Right lobe of liver (tissue), 6 donors: ENCODE results near the gene CCDC197. TPM values are rescaled to one million over a fixed set of nuclear protein-coding genes. Genes with fewer than 3 reads are reported as not detected.

Experiments
- ATAC-seq, 4 donors: fragments of 200-7000 bp; cut with Tn5 transposase; one replicate each; pipeline ENCODE4 v1.9.1; 2020; ENCODE audit warnings: mild to moderate bottlenecking in 4 of 4, moderate library complexity in 4 of 4
- DNase-seq, 3 donors: peaks; one replicate each; pipeline ENCODE4 v3.0.0-alpha.2; 2020
- H3K27ac ChIP-seq, 3 donors: fragments of 200-600 bp; one replicate each; pipeline ENCODE4 v1.8.0; 2022
- H3K27me3 ChIP-seq, 2 donors: fragments of 200-600 bp; one replicate each; pipeline ENCODE4 v1.8.0; 2022
- H3K36me3 ChIP-seq, 4 donors: fragments of 200-600 bp; sonication (generic) in 1 of 4; one replicate each; pipeline versions ENCODE4 v1.5.1 to v1.8.0; 2017 to 2022; ENCODE audit warnings: control low read depth in 1 of 4
- H3K4me1 ChIP-seq, 4 donors: fragments of 200-600 bp; sonication (generic) in 1 of 4; one replicate each; pipeline versions ENCODE4 v1.5.1 to v1.8.0; 2017 to 2022; ENCODE audit warnings: control low read depth in 1 of 4
- H3K4me3 ChIP-seq, 3 donors: fragments of 200-600 bp; one replicate each; pipeline ENCODE4 v1.8.0; 2022
- H3K9me3 ChIP-seq, 4 donors: fragments of 200-600 bp; sonication (generic) in 1 of 4; one replicate each; pipeline versions ENCODE4 v1.5.1 to v1.8.0; 2017 to 2022; ENCODE audit warnings: control low read depth in 1 of 4
- CTCF ChIP-seq, 4 donors: fragments of 200-600 bp in 3 of 4; fragments of 450-650 bp in 1 of 4; IDR thresholded peaks; one replicate each; pipeline versions ENCODE4 v1.5.1 to v1.8.0; 2016 to 2022; ENCODE audit warnings: antibody characterized with exemption in 4 of 4, mild to moderate bottlenecking in 2 of 4
- POLR2A ChIP-seq: fragments of 450-650 bp; IDR thresholded peaks from one replicate; pipeline ENCODE4 v1.6.1; 2017; ENCODE audit warnings: antibody characterized with exemption, mild to moderate bottlenecking
- WGBS: methylation state at CpG from one replicate; pipeline ENCODE4 v1.1.6; 2018; ENCODE audit warnings: low coverage, low lambda C conversion rate; ENCODE audit not compliant: insufficient coverage; ENCODE audit errors: missing lambda C conversion rate; 5-methylcytosine and 5-hydroxymethylcytosine counted together
- intact Hi-C, 2 donors: fragments of 100-400 bp; cut with DNase I; formaldehyde crosslinking; loops; one replicate each; pipeline versions ENCODE4 v1.11.2 to v1.14.1; 2022
- total RNA-seq, 6 experiments: library from RNA; depleted of rRNA in 2 of 6; stranded (reverse); fragments of >200 nt in 2 of 6; fragmentation: NEBNext Ultra II Directional in 3 of 6; extraction: Animal tissue kit (Norgen Biotek cat#: 25700) in 3 of 6; gene quantifications; one replicate each; pipeline versions ENCODE4 v1.1.0 to v1.2.4, GENCODE V29; 2016 to 2023
- donor health status: DM: no; HTN: yes; CAD: no.
- donor health status: DM: no; HTN: no; CAD: no.
- donor health status: DM: no; HTN: no; CAD: no.
- donor health status: DM: no; HTN: yes; CAD: no.
- donor health status: DM: no; HTN: yes; CAD: no.

The CCDC197 gene
- total RNA-seq, 6 experiments from 2014 or later: not detected

GRCh38 chr14:93971635-93972027 is 25.5 kb upstream of the CCDC197 start:
- no peak for TF ChIP-seq POLR2A
- no peak for TF ChIP-seq CTCF (IDR thresholded peaks at IDR 0.05)
- WGBS: 72% methylated on average over 3 of the region's 3 CpGs
- no peaks in the 10 kb centered on the region for H3K9me3 ChIP-seq
- H3K4me1 ChIP-seq: no peaks in the 10 kb centered on the region
- intact Hi-C loops: no loop called here
- DNase-seq (no peak), ATAC-seq (no peak)
- H3K4me3 ChIP-seq: no peak overlapping the region
- no peaks in the 10 kb centered on the region for H3K27me3 ChIP-seq
- H3K36me3 ChIP-seq: no peaks in the 10 kb centered on the region
- no peak overlapping the region for H3K27ac ChIP-seq

- no peak for ATAC-seq
- H3K4me1 ChIP-seq: no peaks in the 10 kb centered on the region
- DNase-seq: no peak
- TF ChIP-seq CTCF (IDR thresholded peaks at IDR 0.05) (no peak), POLR2A (no peak)
- H3K27me3 ChIP-seq: no peaks in the 10 kb centered on the region
- no peak overlapping the region for H3K4me3 ChIP-seq
- no peak overlapping the region for H3K27ac ChIP-seq
- WGBS: no CpG with 5 or more reads among the region's 6 CpGs
- intact Hi-C loops: no loop called here
- H3K9me3 ChIP-seq: no peaks in the 10 kb centered on the region
- H3K36me3 ChIP-seq: no peaks in the 10 kb centered on the region
Measured at GRCh38 chr14:93972618-93973205, 24.4 kb upstream of the CCDC197 start.

- Histone ChIP-seq H3K9me3 (no peaks in the 10 kb centered on the region), H3K27ac (no peak overlapping the region), H3K27me3 (no peaks in the 10 kb centered on the region), H3K4me3 (no peak overlapping the region), H3K4me1 (no peaks in the 10 kb centered on the region), H3K36me3 (no peaks in the 10 kb centered on the region)
- ATAC-seq: no peak
- 81% methylated on average over 3 of the region's 6 CpGs for WGBS
- intact Hi-C loops: no loop called here
- DNase-seq: no peak
- TF ChIP-seq POLR2A: no peak
- no peak for TF ChIP-seq CTCF (IDR thresholded peaks at IDR 0.05)
Measured at GRCh38 chr14:93973607-93974006, 23.5 kb upstream of the CCDC197 start.

GRCh38 chr14:93974299-93974698 is 22.8 kb upstream of the CCDC197 start:
- TF ChIP-seq POLR2A: no peak
- TF ChIP-seq CTCF (IDR thresholded peaks at IDR 0.05): no peak
- DNase-seq: no peak
- H3K9me3 ChIP-seq: no peaks in the 10 kb centered on the region
- no peaks in the 10 kb centered on the region for H3K27me3 ChIP-seq
- no peaks in the 10 kb centered on the region for H3K36me3 ChIP-seq
- H3K4me3 ChIP-seq: no peak overlapping the region
- no peaks in the 10 kb centered on the region for H3K4me1 ChIP-seq
- no peak for ATAC-seq
- 82% methylated on average over 3 of the region's 6 CpGs for WGBS
- intact Hi-C loops: no loop called here
- H3K27ac ChIP-seq: no peak overlapping the region

- no CpG with 5 or more reads among the region's 12 CpGs for WGBS
- Histone ChIP-seq H3K27ac (no peak overlapping the region), H3K27me3 (no peaks in the 10 kb centered on the region), H3K36me3 (no peaks in the 10 kb centered on the region), H3K4me3 (no peak overlapping the region), H3K9me3 (no peaks in the 10 kb centered on the region), H3K4me1 (no peaks in the 10 kb centered on the region)
- DNase-seq (peak in 1 of 3 donors; percentile 31), ATAC-seq (no peak)
- intact Hi-C loops: no loop called here
- no peak for TF ChIP-seq POLR2A
- TF ChIP-seq CTCF (IDR thresholded peaks at IDR 0.05): no peak
Measured at GRCh38 chr14:93974833-93975232, 22.3 kb upstream of the CCDC197 start.
